GM23338 (cell line): ENCODE results near the gene GABARAPL1.
A peak's percentile ranks its signal among the peaks of the same experiment; 100 is the strongest.

Experiments used
- CREB1 ChIP-seq: fragments of 250-450 bp; sonication (Bioruptor Pico); IDR thresholded peaks from 2 replicates; pipeline ENCODE4 v1.5.0; 2020; ENCODE audit warnings: low read depth, mild to moderate bottlenecking, moderate library complexity
- EZH2 ChIP-seq: fragments of 200-600 bp; sonication (generic); IDR thresholded peaks from one replicate; pipeline ENCODE4 v1.8.0; 2017; ENCODE audit warnings: antibody characterized with exemption, mild to moderate bottlenecking, low read depth; ENCODE audit not compliant: unreplicated experiment
- EZH2phosphoT487 ChIP-seq: fragments of 200-600 bp; sonication (generic); IDR thresholded peaks from one replicate; pipeline ENCODE4 v1.8.1; 2018; ENCODE audit warnings: antibody characterized with exemption; ENCODE audit not compliant: unreplicated experiment
- POLR2AphosphoS5 ChIP-seq: IDR thresholded peaks from 2 replicates; pipeline ENCODE4 v1.6.1; 2016; ENCODE audit warnings: antibody characterized with exemption, low read depth
- TF ChIP-seq, protein P1 (sequence below), 2 experiments: fragments of 200-600 bp in 1 of 2; sonication (generic) in 1 of 2; conservative IDR thresholded peaks; 2 replicates each; pipeline versions ENCODE4 v1.5.1 to v1.6.1; 2016 to 2017; ENCODE audit warnings: antibody characterized with exemption in 2 of 2, low read depth in 2 of 2, mild to moderate bottlenecking in 2 of 2, moderate library complexity in 1 of 2
- TF ChIP-seq, protein P2 (sequence below): IDR thresholded peaks from one replicate; pipeline ENCODE4 v1.6.1; 2018; ENCODE audit warnings: antibody characterized with exemption; ENCODE audit not compliant: unreplicated experiment

DNA sequence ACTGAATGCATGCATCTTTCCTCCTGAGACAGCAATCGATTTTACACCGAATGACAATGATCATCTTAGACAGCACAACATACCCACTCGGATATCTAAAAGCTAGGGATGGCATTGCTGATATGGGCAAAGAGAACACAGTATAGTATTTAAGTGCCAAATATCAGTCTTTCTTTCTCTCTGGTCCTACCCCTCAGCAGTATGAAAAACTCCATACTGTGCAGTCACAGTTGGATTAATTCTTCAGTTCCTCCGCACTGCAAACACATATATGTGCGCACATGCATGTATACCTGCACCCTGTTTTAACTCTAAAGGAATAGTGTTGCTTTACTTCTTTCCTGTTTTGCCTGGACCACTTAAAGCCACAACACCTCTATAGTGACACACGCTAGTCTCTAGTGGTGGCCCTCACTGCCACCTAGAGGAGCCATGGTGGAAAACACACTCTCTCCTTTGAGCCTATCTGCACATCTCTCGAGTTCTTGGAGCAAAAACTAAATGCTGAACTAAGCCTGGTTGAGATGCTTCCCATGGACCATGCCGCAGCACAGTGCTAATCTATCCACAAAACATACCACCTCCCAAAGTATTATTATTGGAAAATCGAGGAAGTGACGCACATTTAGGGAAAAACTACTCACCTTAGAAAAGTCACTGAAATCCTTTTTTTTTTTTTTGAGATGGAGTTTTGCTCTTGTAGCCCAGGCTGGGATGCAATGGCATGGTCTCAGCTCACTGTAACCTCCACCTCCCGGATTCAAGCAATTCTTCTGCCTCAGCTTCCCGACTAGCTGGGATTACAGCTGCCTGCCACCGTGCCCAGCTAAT, 21.9 kb upstream of the GABARAPL1 start:
- TF ChIP-seq, protein P1, sequence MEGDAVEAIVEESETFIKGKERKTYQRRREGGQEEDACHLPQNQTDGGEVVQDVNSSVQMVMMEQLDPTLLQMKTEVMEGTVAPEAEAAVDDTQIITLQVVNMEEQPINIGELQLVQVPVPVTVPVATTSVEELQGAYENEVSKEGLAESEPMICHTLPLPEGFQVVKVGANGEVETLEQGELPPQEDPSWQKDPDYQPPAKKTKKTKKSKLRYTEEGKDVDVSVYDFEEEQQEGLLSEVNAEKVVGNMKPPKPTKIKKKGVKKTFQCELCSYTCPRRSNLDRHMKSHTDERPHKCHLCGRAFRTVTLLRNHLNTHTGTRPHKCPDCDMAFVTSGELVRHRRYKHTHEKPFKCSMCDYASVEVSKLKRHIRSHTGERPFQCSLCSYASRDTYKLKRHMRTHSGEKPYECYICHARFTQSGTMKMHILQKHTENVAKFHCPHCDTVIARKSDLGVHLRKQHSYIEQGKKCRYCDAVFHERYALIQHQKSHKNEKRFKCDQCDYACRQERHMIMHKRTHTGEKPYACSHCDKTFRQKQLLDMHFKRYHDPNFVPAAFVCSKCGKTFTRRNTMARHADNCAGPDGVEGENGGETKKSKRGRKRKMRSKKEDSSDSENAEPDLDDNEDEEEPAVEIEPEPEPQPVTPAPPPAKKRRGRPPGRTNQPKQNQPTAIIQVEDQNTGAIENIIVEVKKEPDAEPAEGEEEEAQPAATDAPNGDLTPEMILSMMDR (conservative IDR thresholded peaks at IDR 0.05; ENCODE audit: low read depth in 2 of 2), result peak; percentile 70 to 85
- TF ChIP-seq EZH2 (no peak), POLR2AphosphoS5 (no peak), CREB1 (CRISPR knock-in tag) (no peak), EZH2phosphoT487 (no peak)
- TF ChIP-seq, protein P2, sequence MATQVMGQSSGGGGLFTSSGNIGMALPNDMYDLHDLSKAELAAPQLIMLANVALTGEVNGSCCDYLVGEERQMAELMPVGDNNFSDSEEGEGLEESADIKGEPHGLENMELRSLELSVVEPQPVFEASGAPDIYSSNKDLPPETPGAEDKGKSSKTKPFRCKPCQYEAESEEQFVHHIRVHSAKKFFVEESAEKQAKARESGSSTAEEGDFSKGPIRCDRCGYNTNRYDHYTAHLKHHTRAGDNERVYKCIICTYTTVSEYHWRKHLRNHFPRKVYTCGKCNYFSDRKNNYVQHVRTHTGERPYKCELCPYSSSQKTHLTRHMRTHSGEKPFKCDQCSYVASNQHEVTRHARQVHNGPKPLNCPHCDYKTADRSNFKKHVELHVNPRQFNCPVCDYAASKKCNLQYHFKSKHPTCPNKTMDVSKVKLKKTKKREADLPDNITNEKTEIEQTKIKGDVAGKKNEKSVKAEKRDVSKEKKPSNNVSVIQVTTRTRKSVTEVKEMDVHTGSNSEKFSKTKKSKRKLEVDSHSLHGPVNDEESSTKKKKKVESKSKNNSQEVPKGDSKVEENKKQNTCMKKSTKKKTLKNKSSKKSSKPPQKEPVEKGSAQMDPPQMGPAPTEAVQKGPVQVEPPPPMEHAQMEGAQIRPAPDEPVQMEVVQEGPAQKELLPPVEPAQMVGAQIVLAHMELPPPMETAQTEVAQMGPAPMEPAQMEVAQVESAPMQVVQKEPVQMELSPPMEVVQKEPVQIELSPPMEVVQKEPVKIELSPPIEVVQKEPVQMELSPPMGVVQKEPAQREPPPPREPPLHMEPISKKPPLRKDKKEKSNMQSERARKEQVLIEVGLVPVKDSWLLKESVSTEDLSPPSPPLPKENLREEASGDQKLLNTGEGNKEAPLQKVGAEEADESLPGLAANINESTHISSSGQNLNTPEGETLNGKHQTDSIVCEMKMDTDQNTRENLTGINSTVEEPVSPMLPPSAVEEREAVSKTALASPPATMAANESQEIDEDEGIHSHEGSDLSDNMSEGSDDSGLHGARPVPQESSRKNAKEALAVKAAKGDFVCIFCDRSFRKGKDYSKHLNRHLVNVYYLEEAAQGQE, result no peak
